GM21737 (cell line): ENCODE data around the gene NBR1.
"Not testable (repeated sequence)": the region's sequence is repeated elsewhere in the genome, so short reads cannot be mapped to it uniquely, and the experiment has no call there.

ENCODE experiments used
- ATAC-seq: cut with Tn5 transposase; IDR thresholded peaks from one replicate; pipeline ENCODE4 v1.9.1; 2021; ENCODE audit warnings: mild to moderate bottlenecking, moderate library complexity; ENCODE audit not compliant: unreplicated experiment

Gene NBR1, protein sequence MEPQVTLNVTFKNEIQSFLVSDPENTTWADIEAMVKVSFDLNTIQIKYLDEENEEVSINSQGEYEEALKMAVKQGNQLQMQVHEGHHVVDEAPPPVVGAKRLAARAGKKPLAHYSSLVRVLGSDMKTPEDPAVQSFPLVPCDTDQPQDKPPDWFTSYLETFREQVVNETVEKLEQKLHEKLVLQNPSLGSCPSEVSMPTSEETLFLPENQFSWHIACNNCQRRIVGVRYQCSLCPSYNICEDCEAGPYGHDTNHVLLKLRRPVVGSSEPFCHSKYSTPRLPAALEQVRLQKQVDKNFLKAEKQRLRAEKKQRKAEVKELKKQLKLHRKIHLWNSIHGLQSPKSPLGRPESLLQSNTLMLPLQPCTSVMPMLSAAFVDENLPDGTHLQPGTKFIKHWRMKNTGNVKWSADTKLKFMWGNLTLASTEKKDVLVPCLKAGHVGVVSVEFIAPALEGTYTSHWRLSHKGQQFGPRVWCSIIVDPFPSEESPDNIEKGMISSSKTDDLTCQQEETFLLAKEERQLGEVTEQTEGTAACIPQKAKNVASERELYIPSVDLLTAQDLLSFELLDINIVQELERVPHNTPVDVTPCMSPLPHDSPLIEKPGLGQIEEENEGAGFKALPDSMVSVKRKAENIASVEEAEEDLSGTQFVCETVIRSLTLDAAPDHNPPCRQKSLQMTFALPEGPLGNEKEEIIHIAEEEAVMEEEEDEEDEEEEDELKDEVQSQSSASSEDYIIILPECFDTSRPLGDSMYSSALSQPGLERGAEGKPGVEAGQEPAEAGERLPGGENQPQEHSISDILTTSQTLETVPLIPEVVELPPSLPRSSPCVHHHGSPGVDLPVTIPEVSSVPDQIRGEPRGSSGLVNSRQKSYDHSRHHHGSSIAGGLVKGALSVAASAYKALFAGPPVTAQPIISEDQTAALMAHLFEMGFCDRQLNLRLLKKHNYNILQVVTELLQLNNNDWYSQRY

DNA sequence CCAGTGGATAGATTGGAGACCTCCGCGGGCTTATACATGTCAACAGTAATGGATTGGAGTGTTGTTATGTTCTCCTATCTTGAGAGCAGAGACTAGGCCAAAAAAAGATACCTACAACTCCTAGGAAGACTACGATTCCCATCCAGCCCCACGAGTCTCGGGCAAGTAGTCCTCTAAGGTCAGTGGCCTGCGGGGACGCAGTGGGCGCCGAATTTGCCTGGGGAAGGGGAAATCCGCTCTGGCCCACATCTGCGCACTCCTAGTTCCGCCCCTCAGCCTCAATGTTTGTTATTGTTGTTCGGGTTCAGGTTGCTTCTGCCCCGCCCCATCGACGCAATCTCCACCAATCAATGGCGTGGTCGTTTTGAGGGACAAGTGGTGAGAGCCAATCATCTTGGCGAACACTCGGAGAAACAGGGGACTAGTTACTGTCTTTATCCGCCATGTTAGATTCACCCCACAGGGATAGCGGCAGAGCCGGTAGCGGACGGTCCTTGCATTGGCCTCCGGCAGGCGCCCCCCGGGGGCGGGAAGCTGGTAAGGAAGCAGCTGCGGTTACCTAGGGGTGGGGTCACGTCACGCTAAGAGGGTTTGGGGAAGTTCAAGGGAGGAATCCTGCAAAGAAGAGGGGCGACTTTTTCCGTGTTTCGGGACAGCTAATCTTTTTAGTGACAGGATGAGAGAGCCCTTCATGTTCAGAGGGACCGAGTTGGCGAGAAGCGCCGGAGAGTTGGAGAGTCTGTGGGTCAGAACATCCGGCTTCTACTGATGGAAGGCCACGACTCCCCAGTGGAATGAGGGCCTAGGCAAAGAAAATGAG is at the start of gene NBR1:
Gene NBR1, plus strand, starts transcription at position 449 of the 820 bp plus-strand sequence. CDS start 4,586 bp downstream, outside the sequence.
- peak; percentile 78 for ATAC-seq

DNA sequence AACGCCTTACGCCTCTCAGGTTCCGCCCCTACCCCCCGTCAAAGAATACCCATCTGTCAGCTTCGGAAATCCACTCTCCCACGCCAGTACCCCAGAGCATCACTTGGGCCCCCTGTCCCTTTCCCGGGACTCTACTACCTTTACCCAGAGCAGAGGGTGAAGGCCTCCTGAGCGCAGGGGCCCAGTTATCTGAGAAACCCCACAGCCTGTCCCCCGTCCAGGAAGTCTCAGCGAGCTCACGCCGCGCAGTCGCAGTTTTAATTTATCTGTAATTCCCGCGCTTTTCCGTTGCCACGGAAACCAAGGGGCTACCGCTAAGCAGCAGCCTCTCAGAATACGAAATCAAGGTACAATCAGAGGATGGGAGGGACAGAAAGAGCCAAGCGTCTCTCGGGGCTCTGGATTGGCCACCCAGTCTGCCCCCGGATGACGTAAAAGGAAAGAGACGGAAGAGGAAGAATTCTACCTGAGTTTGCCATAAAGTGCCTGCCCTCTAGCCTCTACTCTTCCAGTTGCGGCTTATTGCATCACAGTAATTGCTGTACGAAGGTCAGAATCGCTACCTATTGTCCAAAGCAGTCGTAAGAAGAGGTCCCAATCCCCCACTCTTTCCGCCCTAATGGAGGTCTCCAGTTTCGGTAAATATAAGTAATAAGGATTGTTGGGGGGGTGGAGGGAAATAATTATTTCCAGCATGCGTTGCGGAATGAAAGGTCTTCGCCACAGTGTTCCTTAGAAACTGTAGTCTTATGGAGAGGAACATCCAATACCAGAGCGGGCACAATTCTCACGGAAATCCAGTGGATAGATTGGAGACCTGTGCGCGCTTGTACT is 45.7 kb upstream of the NBR1 start, which contains the start of gene BRCA1:
Gene BRCA1, minus strand, starts transcription at position 232 of the 834 bp plus-strand sequence. CDS start 1,268 bp downstream, outside the sequence.
- peak; percentile 94 for ATAC-seq

DNA sequence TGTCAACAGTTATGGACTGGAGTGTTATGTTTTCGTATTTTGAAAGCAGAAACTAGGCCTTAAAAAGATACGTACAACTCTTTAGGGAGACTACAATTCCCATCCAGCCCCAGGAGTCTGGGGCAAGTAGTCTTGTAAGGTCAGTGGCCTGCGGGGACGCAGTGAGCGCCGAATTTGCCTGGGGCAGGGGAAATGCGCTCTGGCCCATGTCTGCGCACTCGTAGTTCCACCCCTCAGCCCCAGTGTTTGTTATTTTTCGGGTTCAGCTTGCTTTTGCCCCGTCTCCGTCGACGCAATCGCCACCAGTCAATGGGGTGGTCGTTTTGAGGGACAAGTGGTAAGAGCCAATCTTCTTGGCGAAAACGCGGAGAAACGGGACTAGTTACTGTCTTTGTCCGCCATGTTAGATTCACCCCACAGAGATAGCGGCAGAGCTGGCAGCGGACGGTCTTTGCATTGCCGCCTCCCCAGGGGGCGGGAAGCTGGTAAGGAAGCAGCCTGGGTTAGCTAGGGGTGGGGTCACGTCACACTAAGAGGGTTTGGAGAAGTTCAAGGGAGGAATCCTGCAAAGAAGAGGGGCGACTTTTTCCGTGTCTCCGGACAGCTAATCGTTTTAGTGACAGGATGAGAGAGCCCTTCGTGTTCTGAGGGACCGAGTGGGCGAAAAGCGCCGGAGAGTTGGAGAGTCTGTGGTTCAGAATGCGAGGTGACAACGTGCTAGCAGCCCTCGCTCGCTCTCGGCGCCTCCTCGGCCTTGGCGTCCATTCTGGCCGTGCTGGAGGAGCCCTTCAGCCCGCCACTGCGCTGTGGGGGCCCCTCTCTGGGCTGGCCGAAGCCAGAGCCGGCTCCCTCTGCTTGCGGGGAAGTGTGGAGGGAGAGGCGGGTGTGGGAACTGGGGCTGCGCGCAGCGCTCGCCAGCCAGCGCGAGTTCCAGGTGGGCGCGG is 44.8 kb upstream of the NBR1 start:
- no peak for ATAC-seq

DNA sequence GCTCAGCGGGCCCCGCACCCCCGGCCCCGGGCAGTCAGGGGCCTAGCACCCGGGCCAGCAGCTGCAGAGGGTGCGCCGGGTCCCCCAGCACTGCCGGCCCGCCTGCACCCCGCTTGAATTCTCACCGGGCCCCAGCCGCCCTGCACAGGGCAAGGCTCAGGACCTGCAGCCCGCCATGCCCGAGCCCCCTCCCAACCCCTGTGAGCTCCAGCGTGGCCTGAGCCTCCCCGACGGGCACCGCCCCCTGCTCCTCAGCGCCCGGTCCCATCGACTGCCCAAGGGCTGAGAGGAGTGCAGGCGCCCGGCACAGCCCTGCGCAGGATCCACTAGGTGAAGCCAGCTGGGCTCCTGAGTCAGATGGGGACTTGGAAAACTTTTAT is 44.1 kb upstream of the NBR1 start:
- ATAC-seq: no peak

DNA sequence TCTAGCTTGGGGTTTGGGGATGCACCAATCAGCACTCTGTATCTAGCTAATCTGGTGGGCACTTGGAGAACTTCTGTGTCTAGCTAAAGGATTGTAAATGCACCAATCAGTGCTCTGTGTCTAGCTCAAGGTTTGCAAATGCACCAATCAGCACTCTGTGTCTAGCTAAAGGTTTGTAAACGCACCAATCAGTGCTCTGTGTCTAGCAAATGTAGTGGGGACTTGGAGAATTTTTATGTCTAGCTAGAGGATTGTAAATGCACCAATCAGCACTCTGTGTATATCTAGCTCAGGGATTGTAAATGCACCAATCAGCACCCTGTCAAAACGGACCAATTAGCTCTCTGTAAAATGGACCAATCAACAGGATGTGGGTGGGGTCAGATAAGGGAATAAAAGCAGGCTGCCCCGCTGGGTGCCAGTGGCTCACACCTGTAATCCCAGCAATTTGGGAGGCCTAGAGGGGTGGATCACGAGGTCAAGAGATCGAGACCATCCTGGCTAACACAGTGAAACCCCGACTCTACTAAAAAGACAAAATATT is 43.6 kb upstream of the NBR1 start:
- ATAC-seq: not testable (repeated sequence)

DNA sequence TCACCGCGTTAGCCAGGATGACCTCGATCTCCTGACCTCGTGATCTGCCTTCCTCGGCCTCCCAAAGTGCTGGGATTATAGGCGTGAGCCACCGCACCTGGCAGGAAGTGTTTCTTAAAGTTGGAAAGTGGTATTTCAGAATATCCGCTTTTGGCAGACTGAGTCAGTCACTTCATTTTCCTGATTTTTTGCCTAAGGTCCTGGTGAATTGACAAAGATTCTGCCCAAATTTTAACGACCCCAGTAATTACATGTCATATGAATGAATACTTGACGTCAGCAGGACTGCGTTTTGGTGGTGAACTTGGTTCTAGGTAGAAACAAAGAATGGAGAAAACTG is 41.4 kb upstream of the NBR1 start:
- ATAC-seq: no peak

DNA sequence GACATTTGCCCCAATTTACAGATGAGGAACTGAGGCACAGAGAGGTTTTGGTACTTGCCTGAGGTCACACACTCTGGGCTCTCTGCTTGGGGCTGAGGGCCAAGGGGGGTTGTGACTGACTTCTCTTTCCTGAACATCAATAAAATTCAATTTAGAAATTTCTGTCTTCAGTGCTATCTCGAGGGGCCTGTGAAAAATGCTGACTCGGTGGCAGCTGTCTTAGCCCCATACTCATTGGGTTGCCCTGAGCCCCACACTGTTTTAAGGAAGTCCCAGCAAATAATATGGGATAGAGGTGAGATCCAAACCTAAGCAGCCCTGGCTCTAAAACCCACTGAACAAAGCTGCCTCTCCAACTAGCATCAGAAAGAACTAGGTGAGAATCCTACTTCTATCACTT is 38.9 kb upstream of the NBR1 start:
- ATAC-seq: no peak

DNA sequence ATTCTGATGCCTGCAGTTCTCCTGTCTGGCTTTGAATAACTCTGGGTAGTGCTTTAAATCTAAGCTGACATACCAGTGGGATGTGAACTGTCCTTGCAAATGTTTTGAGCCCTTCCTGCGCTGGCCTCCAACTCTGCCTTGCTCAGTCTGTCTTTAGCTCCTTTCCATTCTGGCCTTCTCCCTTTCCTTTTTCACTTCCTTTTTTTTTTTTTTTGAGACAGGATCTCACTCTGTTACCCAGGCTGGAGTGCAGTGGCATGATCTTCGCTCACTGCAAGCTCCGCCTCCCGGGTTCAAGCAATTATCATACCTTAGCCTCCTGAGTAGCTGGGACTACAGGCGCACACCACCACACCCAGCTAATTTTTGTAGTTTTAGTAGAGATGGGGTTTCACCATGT is 37.6 kb upstream of the NBR1 start:
- not testable (repeated sequence) for ATAC-seq

DNA sequence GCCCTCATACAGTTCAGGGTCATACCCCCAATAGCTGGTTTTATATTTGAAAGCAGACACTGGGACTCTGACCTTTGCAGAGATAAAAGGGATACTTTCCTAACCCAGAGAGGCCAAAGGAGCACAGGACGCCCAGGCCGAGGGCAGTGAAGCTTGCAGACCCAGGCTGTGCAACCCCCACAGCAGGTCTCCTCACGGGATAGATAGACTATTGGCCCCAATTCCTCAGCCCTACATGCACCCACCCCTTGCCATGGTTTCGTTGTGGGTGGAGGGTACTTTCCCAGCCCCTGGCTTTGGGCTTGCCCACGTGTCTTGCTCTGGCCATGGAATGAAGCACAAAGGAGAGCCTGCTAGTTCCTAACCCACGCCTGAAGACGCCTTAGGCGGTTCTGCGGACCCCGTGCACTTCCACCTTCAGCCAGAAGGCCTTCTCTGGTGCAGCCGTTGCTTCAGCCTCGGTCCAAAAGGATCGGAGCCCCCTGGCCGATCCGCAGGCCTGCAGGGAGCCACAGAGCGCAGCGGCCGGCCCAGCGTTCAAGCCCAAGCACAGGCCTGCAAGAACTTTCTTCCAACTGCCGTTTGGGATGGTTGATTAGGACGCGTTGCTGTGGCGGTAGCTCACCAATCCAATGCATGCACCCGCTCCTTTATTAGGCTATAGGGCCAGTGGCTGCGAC is 36.1 kb upstream of the NBR1 start:
- no peak for ATAC-seq

DNA sequence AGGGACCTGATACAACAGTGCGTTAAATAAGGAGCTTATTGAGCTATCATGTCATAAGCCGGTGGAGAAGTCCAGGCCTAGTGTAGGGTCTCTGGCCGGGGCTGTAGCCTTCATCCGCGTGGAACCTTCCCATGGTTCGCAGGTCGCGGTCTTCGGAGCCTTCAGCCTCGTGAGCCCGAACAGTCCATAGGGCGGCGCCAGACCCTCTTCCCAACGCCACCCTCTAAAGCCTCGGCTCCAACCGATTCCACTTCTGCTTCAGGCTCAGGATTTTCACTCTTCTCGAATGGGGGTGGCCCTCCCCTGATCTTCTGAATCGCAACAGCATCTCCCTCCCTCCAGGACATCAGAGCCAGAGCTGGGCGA is 35.6 kb upstream of the NBR1 start:
- ATAC-seq: no peak

DNA sequence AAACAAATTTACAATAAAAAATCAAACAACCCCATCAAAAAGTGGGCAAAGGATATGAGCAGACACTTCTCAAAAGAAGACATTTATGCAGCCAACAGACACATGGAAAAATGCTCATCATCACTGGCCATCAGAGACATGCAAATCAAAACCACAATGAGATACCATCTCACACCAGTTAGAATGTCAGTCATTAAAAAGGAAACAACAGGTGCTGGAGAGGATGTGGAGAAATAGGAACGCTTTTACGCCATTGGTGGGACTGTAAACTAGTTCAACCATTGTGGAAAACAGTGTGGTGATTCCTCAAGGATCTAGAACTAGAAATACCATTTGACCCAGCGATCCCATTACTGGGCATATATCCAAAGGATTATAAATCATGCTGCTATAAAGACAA is 34.4 kb upstream of the NBR1 start:
- ATAC-seq: not testable (repeated sequence)

DNA sequence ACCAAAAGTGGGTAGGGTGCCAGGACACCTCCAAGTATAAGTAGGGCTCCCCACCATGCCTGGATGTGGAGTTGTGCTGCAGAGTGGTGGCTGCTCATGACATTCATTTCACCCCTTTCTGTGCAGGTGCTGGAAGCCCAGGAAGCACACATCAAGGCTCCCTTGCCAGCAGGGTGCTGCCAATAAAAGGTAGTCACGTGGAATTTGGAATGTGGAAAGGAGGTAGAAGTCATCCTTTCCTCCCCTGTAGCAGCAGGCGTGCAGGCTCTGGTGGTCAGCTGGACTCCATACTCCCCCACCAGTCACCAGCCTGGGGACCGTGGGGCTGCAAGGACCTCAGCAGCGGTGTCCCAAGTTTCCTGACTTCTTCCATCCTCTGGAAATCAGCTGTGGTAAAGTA is 32.5 kb upstream of the NBR1 start:
- ATAC-seq: not testable (repeated sequence)

DNA sequence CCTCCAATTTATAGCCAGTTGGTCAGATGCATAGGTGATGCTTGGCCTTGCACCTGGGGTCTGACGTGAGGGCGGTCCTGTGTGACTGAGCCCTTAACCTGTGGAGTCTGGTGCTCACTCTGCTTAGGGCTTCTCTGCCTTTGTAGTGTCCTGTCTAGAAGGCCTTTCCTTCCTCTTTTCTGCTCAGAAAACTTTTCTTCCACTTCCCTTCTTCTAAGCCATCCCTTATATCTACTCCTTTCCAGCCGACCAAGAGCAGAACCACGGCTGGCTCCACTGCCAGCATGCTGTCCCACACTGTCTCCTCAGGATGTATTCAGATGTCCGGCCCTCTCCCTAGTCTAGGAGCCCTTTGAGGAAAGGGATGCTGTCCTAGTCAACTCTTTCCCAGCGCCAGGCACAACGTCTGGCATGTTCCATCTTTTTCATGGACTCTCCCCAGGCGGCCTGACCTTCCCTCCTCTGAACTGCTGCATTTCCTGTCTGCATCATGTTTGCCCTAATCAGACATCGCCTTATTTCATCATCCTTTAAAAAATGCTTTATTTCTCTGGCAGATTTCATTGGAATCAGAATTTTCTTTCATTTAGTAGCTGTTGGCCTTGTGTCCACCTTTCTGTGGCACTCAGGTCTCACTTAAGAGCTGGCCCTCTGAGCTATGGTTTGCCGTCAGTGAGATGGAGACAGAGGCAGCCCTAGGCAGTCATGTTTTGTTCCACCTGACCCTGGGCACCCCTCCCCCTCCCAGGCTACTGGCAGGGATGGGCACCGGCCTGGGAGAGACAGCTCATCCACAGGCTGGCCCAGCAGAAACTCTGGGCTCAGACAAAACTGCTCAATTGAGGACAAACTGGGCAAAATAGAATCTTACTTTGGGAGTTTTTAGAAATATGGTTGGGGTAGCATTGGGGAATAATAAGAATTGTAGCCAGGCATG is 30.4 kb upstream of the NBR1 start:
- no peak for ATAC-seq

DNA sequence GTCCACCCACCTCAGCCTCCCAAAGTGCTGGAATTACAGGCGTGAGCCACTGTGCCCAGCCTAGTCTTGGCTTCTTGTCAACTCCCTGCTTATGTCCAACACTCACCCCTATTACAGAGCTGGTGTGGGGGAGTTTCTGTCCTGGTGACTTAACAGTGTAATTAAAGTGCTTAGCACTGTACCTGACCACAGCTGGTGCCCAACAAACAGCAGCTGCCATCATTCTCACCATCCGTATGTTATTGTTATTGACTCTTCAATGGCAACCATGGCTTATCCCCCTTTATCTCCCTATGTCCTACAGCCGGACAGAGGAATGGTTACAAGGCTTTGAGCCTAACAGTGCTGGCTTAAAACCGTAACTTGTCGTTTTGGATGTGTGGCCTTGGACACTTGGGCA is 28.9 kb upstream of the NBR1 start:
- ATAC-seq: no peak

DNA sequence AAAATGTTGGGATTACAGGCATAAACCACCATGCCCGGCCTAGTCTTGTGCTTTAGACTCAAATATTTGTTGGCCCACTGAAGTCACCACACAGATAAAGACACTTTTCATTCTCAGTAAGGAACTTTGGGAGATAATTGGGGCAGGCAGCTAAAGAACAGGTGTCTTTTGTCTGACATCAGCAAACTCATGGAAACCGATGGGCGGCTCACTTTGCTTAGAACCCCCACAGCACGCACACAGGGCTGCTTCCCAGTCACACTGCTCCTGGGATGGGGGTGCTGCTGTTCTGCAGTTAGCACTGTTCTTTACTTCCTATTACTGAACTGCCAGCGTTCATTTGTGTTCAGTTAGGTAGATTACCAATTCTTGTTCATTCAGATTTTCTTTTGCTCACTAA is 27.8 kb upstream of the NBR1 start:
- ATAC-seq: no peak

DNA sequence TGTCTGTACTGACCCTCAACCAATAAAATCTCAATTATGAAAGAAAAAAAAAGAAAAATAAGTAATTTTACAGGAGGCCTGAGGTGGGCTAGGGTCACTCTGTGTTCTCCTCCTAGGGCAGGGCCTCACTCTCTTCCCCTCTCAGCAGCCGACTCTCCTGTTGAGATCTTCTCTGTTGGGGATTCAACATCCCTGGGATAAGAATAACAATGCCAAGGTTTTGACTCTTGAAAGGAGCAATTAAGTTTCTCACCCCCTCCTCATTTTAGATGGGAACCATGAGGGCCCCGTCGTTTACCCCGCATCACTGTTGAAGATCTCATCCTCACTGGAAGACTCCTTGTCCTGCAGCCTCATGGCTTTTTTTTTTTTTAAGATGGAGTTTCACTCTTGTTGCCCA is 24.4 kb upstream of the NBR1 start:
- no peak for ATAC-seq

DNA sequence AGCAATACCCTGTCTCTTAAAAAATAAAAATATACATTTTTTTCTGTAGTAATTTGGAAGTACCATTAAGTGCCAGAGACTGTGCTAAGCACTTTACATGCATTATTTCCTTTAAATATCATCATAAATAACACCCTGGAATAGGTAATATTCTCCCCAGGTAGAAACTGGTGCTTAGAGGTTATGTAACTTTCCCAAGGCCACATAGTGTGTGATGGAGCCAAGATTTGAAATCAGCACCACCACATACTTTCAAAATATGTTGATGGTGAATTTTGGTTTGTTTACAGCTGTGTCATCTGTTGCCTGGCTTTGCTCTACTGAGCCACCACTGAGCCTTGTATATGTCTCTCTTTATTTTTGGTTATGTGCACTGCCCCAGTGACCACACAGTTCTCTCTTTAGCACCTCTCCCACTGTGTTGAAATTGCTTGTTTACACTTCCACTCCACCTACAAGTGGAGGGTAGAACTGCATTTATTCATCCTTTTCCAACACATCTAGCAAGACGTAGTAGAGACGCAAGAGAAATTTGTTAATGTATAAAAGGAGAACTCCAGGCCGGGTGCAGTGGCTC is 19.0 kb upstream of the NBR1 start:
- no peak for ATAC-seq
